ENCODE measurements around the gene WASL.

- TF ChIP-seq POLR2A (IDR thresholded peaks at IDR 0.05; ENCODE audit: low read depth, low read length) (no peak), POLR2AphosphoS5 (IDR thresholded peaks at IDR 0.05; ENCODE audit: low read depth, low read length) (no peak), TAF1 (IDR thresholded peaks at IDR 0.05; ENCODE audit: borderline replicate concordance, low read depth, low read length) (no peak)
These were observed 88.1 kb downstream of the WASL start for GRCh38 chr7:123660514-123661354.

Measured in GM12892 (cell line).